BLaER1 treated with 17β-estradiol and CSF1 and Interleukin-3, amounts not matched to agents 10 nM and 100 nM (cell line): ENCODE data around the gene ANKHD1.

Source experiments
- H3K27ac ChIP-seq, 11 experiments: shearing (Covaris generic); formaldehyde crosslinking; 2 replicates each; pipeline ENCODE4 v1.8.1; 2022
- H3K27me3 ChIP-seq, 11 experiments: shearing (Covaris generic); formaldehyde crosslinking; 2 replicates each; pipeline ENCODE4 v1.8.1; 2022
- H3K36me3 ChIP-seq, 11 experiments: shearing (Covaris generic); formaldehyde crosslinking; 2 replicates each; pipeline ENCODE4 v1.8.1; 2022
- H3K4me1 ChIP-seq, 10 experiments: shearing (Covaris generic); formaldehyde crosslinking; 2 replicates each; pipeline ENCODE4 v1.8.1; 2022
- H3K4me2 ChIP-seq, 11 experiments: shearing (Covaris generic); formaldehyde crosslinking; 2 replicates each; pipeline ENCODE4 v1.8.1; 2022
- H3K4me3 ChIP-seq, 10 experiments: shearing (Covaris generic); formaldehyde crosslinking; 2 replicates each; pipeline ENCODE4 v1.8.1; 2022
- H3K9ac ChIP-seq, 11 experiments: shearing (Covaris generic); formaldehyde crosslinking; 2 replicates each; pipeline ENCODE4 v1.8.1; 2022
- H3K9me3 ChIP-seq, 11 experiments: shearing (Covaris generic); formaldehyde crosslinking; replicated peaks in 1 of 11; 2 replicates each; pipeline ENCODE4 v1.8.1; 2022
- H4K20me1 ChIP-seq, 11 experiments: shearing (Covaris generic); formaldehyde crosslinking; 2 replicates each; pipeline ENCODE4 v1.8.1; 2022
- Cebpa-rat ChIP-seq, 11 experiments: shearing (Covaris generic); IDR thresholded peaks; 2 replicates each; pipeline ENCODE4 v1.8.1; 2022

ANKHD1 gene

GRCh38 chr5:140558542-140558941, 156.9 kb downstream of the ANKHD1 start:
- Histone ChIP-seq H3K9me3 (peaks cover 0 to 5% (median 2%) of the 10 kb centered on the region in 11 experiments; a peak in 15 of 22 replicates), H3K9ac (peak overlapping the region in 2 of 11 experiments; percentile 96 to 98; a peak in 4 of 22 replicates), H3K27me3 (peaks cover under 1 to 15% (median 14%) of the 10 kb centered on the region in 11 experiments), H3K27ac (peak overlapping the region in 6 of 11 experiments; percentile 93 to 97 (median 94); a peak in 9 of 22 replicates), H3K4me3 (peak overlapping the region in 1 of 10 experiments; percentile 84; a peak in 2 of 20 replicates), H3K36me3 (peaks cover 5 to 81% (median 20%) of the 10 kb centered on the region in 11 experiments; a peak in 19 of 22 replicates), H4K20me1 (peaks cover 0 to 32% (median 6%) of the 10 kb centered on the region in 11 experiments; a peak in 9 of 22 replicates), H3K4me1 (peaks cover 23 to 87% (median 41%) of the 10 kb centered on the region in 10 experiments), H3K4me2 (peak overlapping the region in 5 of 11 experiments; percentile 82 to 98 (median 97); a peak in 8 of 22 replicates)
- no peak for TF ChIP-seq Cebpa-rat (IDR thresholded peaks at IDR 0.05)

GRCh38 chr5:140560227-140560626, 158.6 kb downstream of the ANKHD1 start:
- no peak for TF ChIP-seq Cebpa-rat (IDR thresholded peaks at IDR 0.05)
- peak overlapping the region in 1 of 11 experiments; percentile 97; a peak in 1 of 22 replicates for H3K27ac ChIP-seq
- H3K4me1 ChIP-seq, result peaks cover 19 to 76% (median 34%) of the 10 kb centered on the region in 10 experiments
- H3K4me2 ChIP-seq, result peak overlapping the region in 3 of 11 experiments; percentile 97 to 98 (median 97); a peak in 6 of 22 replicates
- H4K20me1 ChIP-seq, result peaks cover 0 to 16% (median 0%) of the 10 kb centered on the region in 11 experiments; a peak in 4 of 22 replicates
- peak overlapping the region in 3 of 10 experiments; percentile 58 to 66 (median 63); a peak in 5 of 20 replicates for H3K4me3 ChIP-seq
- H3K9me3 ChIP-seq, result peaks cover 7 to 22% (median 19%) of the 10 kb centered on the region in 11 experiments; a peak in 21 of 22 replicates
- peaks cover 0 to 65% (median 3%) of the 10 kb centered on the region in 11 experiments; a peak in 14 of 22 replicates for H3K36me3 ChIP-seq
- H3K27me3 ChIP-seq, result peaks cover 17 to 32% (median 30%) of the 10 kb centered on the region in 11 experiments
- peak overlapping the region in 2 of 11 experiments; percentile 83 to 98; a peak in 4 of 22 replicates for H3K9ac ChIP-seq

GRCh38 chr5:140561753-140562523, 160.3 kb downstream of the ANKHD1 start:
- peaks cover 0 to 12% (median 0%) of the 10 kb centered on the region in 11 experiments; a peak in 2 of 22 replicates for H4K20me1 ChIP-seq
- peak overlapping the region in 4 of 11 experiments; percentile 85 to 98 (median 97); a peak in 7 of 22 replicates for H3K4me2 ChIP-seq
- H3K27me3 ChIP-seq, result peaks cover 33 to 49% (median 48%) of the 10 kb centered on the region in 11 experiments
- H3K36me3 ChIP-seq, result peaks cover 6 to 57% (median 12%) of the 10 kb centered on the region in 11 experiments; a peak in 20 of 22 replicates
- H3K27ac ChIP-seq, result no peak overlapping the region; a peak in 1 of 22 replicates
- TF ChIP-seq Cebpa-rat (IDR thresholded peaks at IDR 0.05), result no peak
- H3K4me3 ChIP-seq, result peak overlapping the region in 3 of 10 experiments; percentile 58 to 66 (median 63); a peak in 6 of 20 replicates
- H3K4me1 ChIP-seq, result peaks cover 13 to 83% (median 35%) of the 10 kb centered on the region in 10 experiments
- H3K9me3 ChIP-seq, result peaks cover 7 to 27% (median 19%) of the 10 kb centered on the region in 11 experiments; a peak in 21 of 22 replicates
- H3K9ac ChIP-seq, result peak overlapping the region in 2 of 11 experiments; percentile 83 to 98; a peak in 5 of 22 replicates

- Histone ChIP-seq H3K4me2 (peak overlapping the region; percentile 59 to 98 (median 79)), H3K27ac (peak overlapping the region; percentile 71 to 86 (median 80)), H3K27me3 (peaks cover 35 to 53% (median 48%) of the 10 kb centered on the region in 11 experiments), H4K20me1 (peaks cover 0 to 12% (median 0%) of the 10 kb centered on the region in 11 experiments; a peak in 2 of 22 replicates), H3K9ac (peak overlapping the region; percentile 65 to 98 (median 79); a peak in 21 of 22 replicates), H3K4me3 (peak overlapping the region; percentile 58 to 73 (median 64)), H3K4me1 (peaks cover 11 to 88% (median 40%) of the 10 kb centered on the region in 10 experiments), H3K36me3 (peaks cover 6 to 64% (median 23%) of the 10 kb centered on the region in 11 experiments; a peak in 20 of 22 replicates), H3K9me3 (peaks cover 7 to 27% (median 19%) of the 10 kb centered on the region in 11 experiments; a peak in 21 of 22 replicates)
- no peak for TF ChIP-seq Cebpa-rat (IDR thresholded peaks at IDR 0.05)
These were observed 162.0 kb downstream of the ANKHD1 start for GRCh38 chr5:140563596-140563995.

- Histone ChIP-seq H3K27ac (peak within 1 kb of the TSS; percentile 71 to 86 (median 80)), H3K36me3 (peaks cover 6 to 57% (median 23%) of the 10 kb centered on the region in 11 experiments; a peak in 20 of 22 replicates), H3K4me3 (peak within 1 kb of the TSS; percentile 58 to 73 (median 64)), H4K20me1 (peaks cover 0 to 6% (median 0%) of the 10 kb centered on the region in 11 experiments; a peak in 2 of 22 replicates), H3K4me1 (peaks cover 19 to 88% (median 48%) of the 10 kb centered on the region in 10 experiments), H3K9me3 (peaks cover 7 to 27% (median 19%) of the 10 kb centered on the region in 11 experiments; a peak in 21 of 22 replicates), H3K9ac (peak within 1 kb of the TSS; percentile 65 to 98 (median 79)), H3K27me3 (peaks cover 35 to 53% (median 48%) of the 10 kb centered on the region in 11 experiments), H3K4me2 (peak within 1 kb of the TSS; percentile 59 to 98 (median 79))
- TF ChIP-seq Cebpa-rat (IDR thresholded peaks at IDR 0.05), result no peak
These were observed 162.8 kb downstream of the ANKHD1 start, which contains the start of the genes APBB3 and SLC35A4 for GRCh38 chr5:140564196-140565023. TSS of gene APBB3 (minus strand) at chr5:140564598. CDS start at chr5:140564245, 353 bp downstream. TSS of gene SLC35A4 (plus strand) at chr5:140564828. CDS start at chr5:140567170, 2,342 bp downstream.

- H3K4me3 ChIP-seq, result peak overlapping the region; percentile 58 to 73 (median 64)
- peaks cover 27 to 88% (median 56%) of the 10 kb centered on the region in 10 experiments for H3K4me1 ChIP-seq
- H3K27me3 ChIP-seq, result peaks cover 35 to 53% (median 48%) of the 10 kb centered on the region in 11 experiments
- H3K36me3 ChIP-seq, result peaks cover 6 to 57% (median 23%) of the 10 kb centered on the region in 11 experiments; a peak in 20 of 22 replicates
- peak overlapping the region; percentile 65 to 98 (median 79) for H3K9ac ChIP-seq
- H3K9me3 ChIP-seq, result peaks cover 7 to 27% (median 19%) of the 10 kb centered on the region in 11 experiments; a peak in 21 of 22 replicates
- H4K20me1 ChIP-seq, result peaks cover 0 to 4% (median 0%) of the 10 kb centered on the region in 11 experiments; a peak in 1 of 22 replicates
- H3K4me2 ChIP-seq, result peak overlapping the region; percentile 59 to 98 (median 79)
- H3K27ac ChIP-seq, result peak overlapping the region; percentile 71 to 86 (median 80)
- TF ChIP-seq Cebpa-rat (IDR thresholded peaks at IDR 0.05), result no peak
These were observed 163.6 kb downstream of the ANKHD1 start for GRCh38 chr5:140565024-140565779.

GRCh38 chr5:140565780-140566095, 164.1 kb downstream of the ANKHD1 start:
- Histone ChIP-seq H3K4me2 (peak overlapping the region; percentile 59 to 98 (median 79)), H3K9ac (peak overlapping the region in 8 of 11 experiments; percentile 73 to 98 (median 80); a peak in 11 of 22 replicates), H3K27ac (peak overlapping the region in 10 of 11 experiments; percentile 73 to 86 (median 80); a peak in 14 of 22 replicates), H3K9me3 (peaks cover 7 to 27% (median 19%) of the 10 kb centered on the region in 11 experiments; a peak in 21 of 22 replicates), H4K20me1 (peaks cover 0 to 4% (median 0%) of the 10 kb centered on the region in 11 experiments; a peak in 1 of 22 replicates), H3K4me3 (peak overlapping the region; percentile 58 to 73 (median 64); a peak in 19 of 20 replicates), H3K36me3 (peaks cover 6 to 55% (median 23%) of the 10 kb centered on the region in 11 experiments; a peak in 20 of 22 replicates), H3K27me3 (peaks cover 35 to 53% (median 48%) of the 10 kb centered on the region in 11 experiments), H3K4me1 (peaks cover 28 to 88% (median 57%) of the 10 kb centered on the region in 10 experiments)
- TF ChIP-seq Cebpa-rat (IDR thresholded peaks at IDR 0.05), result no peak
